Kidney tubule cell (primary cell): Measurements from ENCODE around the gene DSTYK.
A peak's percentile ranks its signal among the peaks of the same experiment; 100 is the strongest.
"Not testable (repeated sequence)": the region's sequence is repeated elsewhere in the genome, so short reads cannot be mapped to it uniquely, and the experiment has no call there.

ENCODE experiments used
- DNase-seq: peaks from one replicate; pipeline ENCODE4 v3.0.0-alpha.2; 2018; ENCODE audit warnings: low spot score

The DSTYK gene

GRCh38 chr1:205170532-205171269 is 40.8 kb downstream of the DSTYK start:
- DNase-seq: no peak

- DNase-seq: no peak
Measured at GRCh38 chr1:205169248-205169647, 42.3 kb downstream of the DSTYK start.

- no peak for DNase-seq
Measured at GRCh38 chr1:205168291-205168690, 43.2 kb downstream of the DSTYK start.

GRCh38 chr1:205162301-205162700 is 49.2 kb downstream of the DSTYK start:
- DNase-seq: no peak

GRCh38 chr1:205161076-205161475 is 50.4 kb downstream of the DSTYK start:
- DNase-seq: no peak

GRCh38 chr1:205158048-205158616 is 53.4 kb downstream of the DSTYK start:
- no peak for DNase-seq

- not testable (repeated sequence) for DNase-seq
Measured at GRCh38 chr1:205155665-205156377, 55.7 kb downstream of the DSTYK start.

GRCh38 chr1:205152505-205152904 is 59.0 kb downstream of the DSTYK start:
- DNase-seq: no peak

- DNase-seq: no peak
Measured at GRCh38 chr1:205150651-205151428, 60.7 kb downstream of the DSTYK start.

GRCh38 chr1:205147191-205147835 is 64.2 kb downstream of the DSTYK start:
- DNase-seq: peak; percentile 93

GRCh38 chr1:205144751-205145150 is 66.8 kb downstream of the DSTYK start:
- DNase-seq: peak; percentile 64

- peak; percentile 47 for DNase-seq
Measured at GRCh38 chr1:205144046-205144720, 67.3 kb downstream of the DSTYK start.

- no peak for DNase-seq
Measured at GRCh38 chr1:205142102-205142469, 69.4 kb downstream of the DSTYK start.

- DNase-seq: peak; percentile 80
Measured at GRCh38 chr1:205141236-205142101, 70.0 kb downstream of the DSTYK start.

GRCh38 chr1:205140113-205140512 is 71.4 kb downstream of the DSTYK start:
- DNase-seq: no peak

- DNase-seq: no peak
Measured at GRCh38 chr1:205137901-205138300, 73.6 kb downstream of the DSTYK start.

- DNase-seq: no peak
Measured at GRCh38 chr1:205133287-205133686, 78.2 kb downstream of the DSTYK start.

- DNase-seq: no peak
Measured at GRCh38 chr1:205129447-205130029, 82.0 kb downstream of the DSTYK start.

- no peak for DNase-seq
Measured at GRCh38 chr1:205128050-205128449, 83.5 kb downstream of the DSTYK start.

- no peak for DNase-seq
Measured at GRCh38 chr1:205127646-205128045, 83.9 kb downstream of the DSTYK start.
